ENCODE measurements around the gene GPS1.

The GPS1 gene

GRCh38 chr17:82014971-82015310, 36.8 kb upstream of the GPS1 start:
- no peak for DNase-seq (ENCODE audit: low spot score)

DNA sequence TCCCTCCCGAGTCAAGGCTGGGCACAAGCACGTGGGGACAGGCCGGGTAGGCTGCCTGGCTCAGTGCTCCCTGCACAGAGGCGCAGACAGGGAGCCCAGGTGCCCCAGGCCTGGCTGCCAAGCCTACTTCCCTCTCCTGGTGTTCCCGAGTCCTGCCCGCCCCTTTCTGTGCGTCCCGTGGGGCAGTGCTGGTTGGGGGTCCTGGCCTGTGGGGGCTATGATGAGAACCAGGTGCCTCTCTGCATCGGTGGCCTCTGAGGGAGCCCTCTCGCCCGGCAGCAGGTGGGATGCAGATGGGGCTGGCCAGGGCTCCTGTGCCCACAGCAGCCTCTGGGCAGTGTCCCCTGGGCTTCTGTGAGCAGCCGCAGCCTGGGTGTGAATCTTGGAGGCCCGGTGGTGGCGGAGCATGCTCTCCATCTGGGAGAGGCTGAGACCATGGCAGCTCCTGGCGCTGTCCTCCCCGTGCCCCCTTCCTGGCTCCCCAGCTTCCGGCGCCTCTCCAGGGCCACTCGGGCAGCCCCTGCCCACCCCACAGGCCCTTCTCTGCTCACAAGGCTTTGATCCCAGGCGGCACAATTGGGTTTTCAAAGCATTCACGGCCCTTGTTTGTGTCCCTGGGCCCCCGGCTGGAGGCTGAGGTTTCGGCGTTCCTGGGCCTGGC, 36.3 kb upstream of the GPS1 start:
- DNase-seq (ENCODE audit: low spot score), result no peak

DNA sequence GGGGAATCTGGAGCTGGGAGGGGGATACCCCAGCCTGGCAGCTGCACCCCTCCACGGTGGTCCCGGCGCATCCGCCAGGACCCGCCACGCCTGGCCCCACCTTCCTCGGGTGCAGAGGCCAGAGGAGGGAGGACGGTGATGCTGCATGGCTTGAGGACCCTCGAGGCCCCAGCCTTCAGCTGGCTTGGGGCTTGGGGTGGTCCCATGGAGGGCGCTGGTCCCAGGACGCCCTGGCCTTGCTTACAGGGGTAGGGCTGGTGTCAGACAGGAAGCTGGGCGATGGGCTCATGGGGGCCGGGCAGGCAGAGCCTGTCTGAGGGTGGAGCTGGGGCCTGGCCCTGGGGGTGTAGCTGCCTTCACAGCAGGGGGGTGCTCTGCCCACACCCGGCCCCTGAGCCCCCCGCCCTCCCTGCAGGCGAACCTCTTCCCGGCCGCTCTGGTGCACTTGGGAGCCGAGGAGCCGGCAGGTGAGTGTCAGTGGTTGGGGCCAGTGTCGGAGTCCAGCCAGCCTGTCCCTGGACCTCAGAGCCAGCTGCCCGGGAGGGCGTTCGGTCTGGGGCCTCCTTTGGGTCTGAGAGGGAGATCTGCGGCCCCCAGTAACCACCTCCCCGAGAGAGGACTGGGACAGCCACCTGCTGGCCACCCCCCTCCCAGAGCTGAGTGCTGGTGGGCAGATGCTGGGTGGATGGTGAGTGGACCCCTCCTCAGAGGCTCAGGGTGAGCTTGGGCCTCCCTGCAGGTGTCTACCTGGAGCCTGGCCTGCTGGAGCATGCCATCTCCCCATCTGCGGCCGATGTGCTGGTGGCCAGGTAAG, 35.4 kb upstream of the GPS1 start:
- DNase-seq (ENCODE audit: low spot score), result no peak

- no peak for DNase-seq (ENCODE audit: low spot score)
These were observed 34.7 kb upstream of the GPS1 start for GRCh38 chr17:82016875-82017459.

GRCh38 chr17:82017612-82018151, 34.0 kb upstream of the GPS1 start:
- no peak for DNase-seq (ENCODE audit: low spot score)

GRCh38 chr17:82018152-82018988, 33.3 kb upstream of the GPS1 start:
- DNase-seq (ENCODE audit: low spot score), result no peak

DNA sequence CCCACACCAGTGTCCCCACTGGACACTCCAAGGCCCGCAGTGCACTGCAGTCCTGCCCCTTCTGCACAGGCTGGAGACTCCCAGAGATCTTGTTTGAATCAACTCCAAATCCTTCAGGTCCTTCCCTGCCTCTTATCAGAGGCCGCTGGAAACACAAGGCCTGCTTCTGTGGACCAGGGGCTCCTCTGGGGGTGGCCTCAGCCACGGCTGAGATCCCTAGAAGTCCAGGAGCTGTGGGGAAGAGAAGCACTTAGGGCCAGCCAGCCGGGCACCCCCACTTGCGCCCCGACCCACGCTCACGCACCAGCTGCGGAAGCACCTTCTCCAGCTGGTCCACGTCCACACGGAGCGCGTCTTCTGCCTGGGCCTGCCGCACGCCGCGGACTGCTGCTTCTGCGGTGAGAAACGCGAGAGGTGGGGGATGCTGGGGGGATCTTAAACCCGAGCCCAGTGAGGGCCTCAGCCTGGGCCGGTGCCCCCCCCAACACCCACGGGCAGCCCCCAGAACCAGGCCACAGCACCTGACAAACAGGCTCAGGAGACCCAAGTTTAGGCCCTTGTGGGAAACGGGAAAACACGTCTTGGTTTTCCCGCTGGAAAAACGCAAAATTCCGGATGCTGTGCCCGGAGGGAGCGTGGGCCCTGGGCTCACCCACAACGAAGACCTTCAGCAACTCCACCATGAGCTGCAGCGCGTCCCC, 32.6 kb upstream of the GPS1 start:
- DNase-seq (ENCODE audit: low spot score), result no peak

GRCh38 chr17:82019690-82020571, 31.8 kb upstream of the GPS1 start:
- DNase-seq (ENCODE audit: low spot score), result no peak

DNA sequence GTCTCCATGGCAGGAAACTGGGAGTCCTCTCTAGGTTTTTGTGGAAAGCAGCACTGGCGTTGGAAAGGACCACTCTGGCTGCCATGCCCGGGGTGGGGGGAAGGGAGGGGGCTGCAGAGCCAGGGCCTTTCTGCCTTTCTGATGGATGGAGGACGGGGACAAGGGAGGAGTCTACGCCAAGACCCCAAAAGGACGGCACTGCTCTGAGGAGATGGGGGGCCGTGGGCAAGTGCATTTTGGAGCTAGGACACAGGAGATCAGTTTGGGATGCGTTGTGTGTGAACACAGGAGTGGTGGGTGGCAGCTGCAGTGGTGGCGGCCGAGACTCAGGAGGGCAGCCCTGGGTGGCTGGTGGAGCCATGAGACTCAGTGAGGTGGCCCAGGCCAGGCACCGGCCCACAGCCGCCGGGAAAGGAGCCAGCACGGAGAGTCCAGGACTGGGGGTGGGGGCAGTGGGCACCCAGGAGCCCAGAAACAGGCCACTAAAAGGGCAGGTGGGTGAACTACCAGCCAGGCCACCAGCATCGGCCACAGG, 31.1 kb upstream of the GPS1 start:
- DNase-seq (ENCODE audit: low spot score), result no peak

- peak; percentile 88 for DNase-seq (ENCODE audit: low spot score)
These were observed 30.4 kb upstream of the GPS1 start for GRCh38 chr17:82021107-82021899.

GRCh38 chr17:82021900-82022309, 29.8 kb upstream of the GPS1 start:
- DNase-seq (ENCODE audit: low spot score), result no peak

- no peak for DNase-seq (ENCODE audit: low spot score)
These were observed 29.3 kb upstream of the GPS1 start, which contains the start of gene CENPX for GRCh38 chr17:82022310-82022980. Gene CENPX (minus strand): TSS chr17:82022878. CDS start chr17:82022861, 17 bp downstream.

GRCh38 chr17:82022981-82023446, 28.7 kb upstream of the GPS1 start, which contains the start of gene LRRC45:
Gene LRRC45 (plus strand): TSS chr17:82023305. CDS start chr17:82023644, 339 bp downstream.
- peak; percentile 100 for DNase-seq (ENCODE audit: low spot score)

DNA sequence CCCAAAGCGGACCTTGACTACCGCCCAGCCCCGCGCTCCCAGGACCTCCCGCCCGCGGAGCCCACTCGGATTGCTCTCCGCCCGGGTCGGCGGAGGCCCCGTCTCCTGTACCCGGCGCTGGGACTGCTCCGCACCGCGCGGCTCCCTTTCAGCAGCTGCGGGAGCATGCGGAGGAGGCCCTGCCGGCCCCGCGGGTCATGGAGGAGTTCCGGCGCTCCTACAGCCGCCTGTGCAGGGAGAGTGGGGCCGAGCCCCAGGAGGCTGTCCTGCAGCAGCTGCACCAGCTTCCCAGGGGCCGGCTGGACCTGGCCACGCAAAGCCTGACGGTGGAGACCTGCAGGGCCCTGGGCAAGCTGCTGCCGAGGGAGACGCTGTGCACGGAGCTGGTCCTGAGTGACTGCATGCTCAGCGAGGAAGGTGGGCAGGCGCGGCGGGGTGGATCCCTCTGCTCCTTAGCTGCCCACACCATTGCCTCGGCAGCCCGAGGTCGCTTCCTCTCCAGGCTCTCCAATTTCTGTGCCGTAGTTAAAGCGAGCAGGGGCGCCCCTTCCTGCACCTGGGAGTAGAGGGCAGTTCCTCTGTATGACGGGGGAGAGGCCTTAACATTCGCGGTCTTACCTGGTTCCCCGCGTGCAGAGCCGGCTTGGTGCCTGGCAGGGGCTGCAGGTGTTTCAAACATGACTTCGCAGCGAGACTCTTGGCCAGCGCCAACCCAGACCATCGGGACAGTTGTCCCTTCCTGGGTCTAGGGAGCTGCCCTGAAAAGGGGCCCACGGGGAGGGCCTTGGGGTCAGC, 28.1 kb upstream of the GPS1 start:
- no peak for DNase-seq (ENCODE audit: low spot score)

- DNase-seq (ENCODE audit: low spot score), result no peak
These were observed 26.8 kb upstream of the GPS1 start for GRCh38 chr17:82024859-82025258.

DNA sequence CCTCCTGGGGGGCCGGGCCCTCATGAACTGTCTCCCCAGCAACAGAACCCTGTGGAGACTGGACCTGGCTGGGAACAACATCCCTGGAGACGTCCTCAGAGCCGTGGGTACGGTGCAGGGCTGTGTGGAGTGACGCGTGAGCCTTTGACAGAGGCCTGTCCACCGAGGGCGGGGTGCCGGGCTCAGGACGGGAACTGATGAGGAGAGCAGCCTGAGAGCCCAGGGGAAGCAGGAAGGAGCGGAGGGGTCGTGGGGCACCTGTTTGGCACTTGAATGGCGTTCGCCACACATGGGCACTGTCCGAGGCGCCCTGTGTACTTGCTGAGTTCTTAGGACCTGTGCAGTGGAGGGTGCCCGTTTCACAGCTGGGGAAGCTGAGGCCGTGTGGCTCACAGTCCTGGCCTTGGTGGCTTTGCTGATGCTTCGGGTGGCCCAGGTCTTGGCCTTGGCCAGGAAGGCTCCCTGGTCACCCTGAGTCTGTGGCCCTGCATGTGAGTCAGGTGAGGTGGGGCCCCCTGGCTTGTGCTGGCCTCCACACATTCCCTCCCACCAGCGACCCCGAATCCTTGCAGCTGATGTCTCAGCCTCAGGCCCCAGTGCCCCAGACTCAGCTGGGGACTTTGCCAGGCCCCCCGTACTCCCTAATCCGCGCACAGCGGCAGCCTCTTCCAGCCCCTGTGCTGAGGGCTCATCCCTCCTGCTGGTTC, 26.1 kb upstream of the GPS1 start:
- DNase-seq (ENCODE audit: low spot score), result no peak

- DNase-seq (ENCODE audit: low spot score), result no peak
These were observed 23.5 kb upstream of the GPS1 start for GRCh38 chr17:82028246-82028645.

All from Ammon's horn (tissue), 1 donor.